COR-L47 (cell line): ENCODE measurements around the gene APOLD1.

Experiments used
- DNase-seq: peaks from one replicate; lab custom pipeline; 2025; lab: John Stamatoyannopoulos, UW

The APOLD1 gene

DNA sequence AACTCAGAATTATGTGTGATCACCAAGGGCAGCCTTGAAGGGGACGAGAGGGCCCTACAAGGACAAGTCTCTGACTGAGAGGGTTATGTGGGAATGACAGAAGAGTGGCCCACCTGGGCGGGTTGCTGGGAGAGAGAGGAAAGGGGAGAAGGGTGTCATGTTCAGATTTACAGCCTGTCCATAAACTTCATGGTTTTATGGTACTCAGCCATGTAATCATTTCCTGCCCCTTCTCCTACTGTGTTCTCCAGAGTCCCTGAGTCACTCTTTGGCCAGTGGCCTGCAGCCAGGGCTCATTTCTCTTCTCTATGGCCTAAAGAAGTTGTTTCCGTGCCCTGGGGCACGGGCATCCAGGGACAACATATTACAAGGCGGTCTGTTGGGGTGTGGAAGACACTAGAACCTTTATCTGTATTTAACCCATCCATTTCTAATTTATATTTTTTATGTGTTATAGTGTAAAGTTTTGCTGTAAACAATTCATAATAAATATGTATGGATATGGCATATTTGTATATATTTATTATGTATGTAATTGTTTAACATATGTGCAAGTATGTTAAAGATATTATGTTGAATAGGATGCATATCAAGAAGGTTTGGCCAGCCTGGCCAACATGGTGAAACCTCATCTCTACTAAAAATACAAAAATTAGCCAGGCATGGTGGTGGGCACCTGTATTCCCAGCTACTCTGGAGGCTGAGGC, 54.6 kb downstream of the APOLD1 start:
- no peak for DNase-seq

DNA sequence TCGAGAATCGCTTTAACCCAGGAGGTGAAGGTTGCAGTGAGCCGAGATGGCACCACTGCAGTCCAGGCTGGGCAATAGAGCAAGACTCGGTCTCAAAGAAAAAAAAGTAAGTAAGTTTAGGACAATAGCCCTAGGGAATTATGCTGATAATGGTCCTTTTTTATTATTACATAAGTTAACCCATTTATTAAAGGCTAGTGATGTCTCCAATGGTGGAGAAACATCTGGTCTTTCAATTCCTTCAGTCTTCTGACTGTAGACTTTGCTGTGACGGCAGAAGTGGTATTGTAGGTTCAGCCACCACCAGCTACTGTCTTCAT, 55.1 kb downstream of the APOLD1 start:
- DNase-seq: no peak
